Liver (tissue), 3 donors: Measurements from ENCODE around the gene PDGFB.

Experiments used
- RAD21 ChIP-seq, 2 donors: IDR thresholded peaks; 2 replicates each; pipeline ENCODE4 v1.6.1; 2016; ENCODE audit warnings: antibody characterized with exemption in 2 of 2, mild to moderate bottlenecking in 2 of 2
- TAF1 ChIP-seq: conservative IDR thresholded peaks from 2 replicates; pipeline ENCODE4 v1.6.1; 2016; ENCODE audit warnings: antibody characterized with exemption, mild to moderate bottlenecking
- TF ChIP-seq, protein P1 (sequence below): fragments of 150-350 bp; IDR thresholded peaks from 2 replicates; pipeline ENCODE4 v1.5.1; 2017; ENCODE audit warnings: improper control_type of control experiment, low read depth, low read length; ENCODE audit not compliant: missing input control
- donor health status: healthy.
- donor health status: healthy.

DNA sequence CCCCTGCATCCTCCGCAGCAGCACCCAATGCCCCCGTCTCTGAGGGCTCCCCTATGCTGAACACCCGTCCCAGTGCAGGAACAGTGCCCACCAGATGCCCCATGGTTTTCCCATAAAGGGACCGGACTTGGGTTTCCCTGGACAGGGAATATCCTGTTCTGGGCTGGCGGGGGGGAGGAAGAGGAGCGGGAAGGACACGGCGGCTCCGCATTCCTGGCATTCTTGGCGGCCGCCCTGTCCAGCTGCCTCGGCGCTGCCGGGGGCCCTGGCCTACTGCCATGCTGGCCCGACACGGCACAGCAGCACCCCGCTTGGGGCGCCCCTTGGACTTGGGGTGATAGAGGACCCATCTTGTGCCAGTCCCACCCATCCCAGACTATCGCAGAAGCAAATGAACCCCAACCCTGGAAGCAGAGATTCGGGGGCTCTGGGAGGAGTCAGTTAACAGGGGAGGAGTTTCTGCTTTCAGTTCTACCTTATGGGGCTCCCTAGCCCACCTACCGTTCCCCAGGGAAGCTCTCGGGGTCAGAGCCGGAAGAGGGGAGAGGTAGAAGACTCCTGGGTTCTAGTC lies 68.6 kb downstream of the PDGFB start:
- no peak for TF ChIP-seq TAF1
- TF ChIP-seq, protein P1, sequence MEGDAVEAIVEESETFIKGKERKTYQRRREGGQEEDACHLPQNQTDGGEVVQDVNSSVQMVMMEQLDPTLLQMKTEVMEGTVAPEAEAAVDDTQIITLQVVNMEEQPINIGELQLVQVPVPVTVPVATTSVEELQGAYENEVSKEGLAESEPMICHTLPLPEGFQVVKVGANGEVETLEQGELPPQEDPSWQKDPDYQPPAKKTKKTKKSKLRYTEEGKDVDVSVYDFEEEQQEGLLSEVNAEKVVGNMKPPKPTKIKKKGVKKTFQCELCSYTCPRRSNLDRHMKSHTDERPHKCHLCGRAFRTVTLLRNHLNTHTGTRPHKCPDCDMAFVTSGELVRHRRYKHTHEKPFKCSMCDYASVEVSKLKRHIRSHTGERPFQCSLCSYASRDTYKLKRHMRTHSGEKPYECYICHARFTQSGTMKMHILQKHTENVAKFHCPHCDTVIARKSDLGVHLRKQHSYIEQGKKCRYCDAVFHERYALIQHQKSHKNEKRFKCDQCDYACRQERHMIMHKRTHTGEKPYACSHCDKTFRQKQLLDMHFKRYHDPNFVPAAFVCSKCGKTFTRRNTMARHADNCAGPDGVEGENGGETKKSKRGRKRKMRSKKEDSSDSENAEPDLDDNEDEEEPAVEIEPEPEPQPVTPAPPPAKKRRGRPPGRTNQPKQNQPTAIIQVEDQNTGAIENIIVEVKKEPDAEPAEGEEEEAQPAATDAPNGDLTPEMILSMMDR = no peak
- peak in 1 of 2 donors; percentile 22 for TF ChIP-seq RAD21 (IDR thresholded peaks at IDR 0.05)
